ENCODE measurements around the gene HYAL2. TPM values are rescaled to one million over a fixed set of nuclear protein-coding genes. Genes with fewer than 3 reads are reported as not detected.

HYAL2 gene
- total and polyA plus RNA-seq, 2 of the 8 experiments (the other 6 are each of a cell fraction or from before 2014, with no cell fraction given): 51.9 to 176 TPM

DNA sequence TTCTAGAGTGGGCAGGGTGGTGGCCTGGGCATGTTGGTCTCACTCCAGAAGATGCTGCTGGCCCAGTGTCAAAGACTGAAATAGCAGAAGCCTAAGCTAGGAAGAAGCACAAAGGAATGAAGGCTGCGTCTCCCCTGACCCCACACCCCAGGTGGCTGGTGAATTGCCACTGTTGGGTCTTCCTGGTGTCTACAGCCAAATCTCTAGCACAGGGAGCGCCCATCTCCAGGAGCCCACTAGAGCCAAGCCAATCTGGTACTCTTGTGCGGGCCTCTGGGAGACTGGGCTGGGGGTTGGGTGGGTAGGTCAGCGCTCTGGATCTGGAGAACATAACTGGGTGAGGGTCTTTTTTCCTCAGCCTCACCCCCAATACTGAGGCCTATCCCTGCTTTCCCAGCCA lies 4.6 kb upstream of the HYAL2 start:
- H3K9ac ChIP-seq (replicated peaks in 1 of 4; ENCODE audit: extremely low read depth in 1 of 4, low read depth in 3 of 4, low read length in 3 of 4): peak overlapping the region in 1 of 4 experiments; percentile 72; a peak in 3 of 7 replicates
- peak overlapping the region; percentile 42; the same call in 1 of the 2 replicates for H4K8ac ChIP-seq (ENCODE audit: extremely low read depth, insufficient read depth, low read length)
- no peak overlapping the region for H3K18ac ChIP-seq (ENCODE audit: extremely low read depth, low read length)
- H3K4me3 ChIP-seq (ENCODE audit: extremely low read depth in 1 of 4, insufficient read depth in 2 of 4, low read depth in 3 of 4, low read length in 4 of 4): peak overlapping the region; percentile 52 to 97 (median 90)
- H3K4ac ChIP-seq (replicated peaks; ENCODE audit: insufficient read length, low read depth, low read length): no peak overlapping the region
- H2AK5ac ChIP-seq (ENCODE audit: low read depth, low read length): no peak overlapping the region
- no peak overlapping the region for H3K14ac ChIP-seq (ENCODE audit: insufficient read length)
- no peak for FAIRE-seq
- WGBS, 2 experiments (ENCODE audit: extremely low coverage in 1 of 2, insufficient coverage in 1 of 2, insufficient read length in 1 of 2, insufficient replicate concordance in 2 of 2, low coverage in 1 of 2, low lambda C conversion rate in 2 of 2, missing lambda C conversion rate in 1 of 2): 89% methylated on average over 4 of the region's 4 CpGs; no CpG with 5 or more reads in 1 of the 2 experiments
- peaks cover 0 to 27% (median 13%) of the 10 kb centered on the region in 4 experiments; a peak in 6 of 7 replicates for H3K4me1 ChIP-seq (replicated peaks in 1 of 4; ENCODE audit: control insufficient read depth in 3 of 4, insufficient read depth in 4 of 4, low read length in 3 of 4)
- H2BK15ac ChIP-seq (ENCODE audit: low read length): no peak overlapping the region
- H4K5ac ChIP-seq (ENCODE audit: insufficient read length, low read depth, low read length): no peak overlapping the region
- H3K9me3 ChIP-seq (ENCODE audit: insufficient read depth in 2 of 2, low read depth in 1 of 2, low read length in 1 of 2): no peaks in the 10 kb centered on the region
- no peak overlapping the region for H2AFZ ChIP-seq (ENCODE audit: low read length)
- H2BK12ac ChIP-seq (ENCODE audit: low read depth, low read length): no peak overlapping the region
- peaks cover 6 to 7% of the 10 kb centered on the region in 2 experiments for H4K20me1 ChIP-seq (replicated peaks in 1 of 2; ENCODE audit: control insufficient read depth in 1 of 2, insufficient read depth in 2 of 2, low read length in 2 of 2)
- no peak overlapping the region for H4K91ac ChIP-seq (replicated peaks; ENCODE audit: insufficient read length, low read length)
- peak overlapping the region; percentile 72 to 98 for H3K4me2 ChIP-seq (ENCODE audit: insufficient read depth in 1 of 2, low read depth in 2 of 2, low read length in 2 of 2)
- H2BK120ac ChIP-seq (replicated peaks; ENCODE audit: low read depth, low read length): no peak overlapping the region
- H2BK5ac ChIP-seq (ENCODE audit: low read depth, low read length): no peak overlapping the region
- TF ChIP-seq TBP (IDR thresholded peaks at IDR 0.05; ENCODE audit: low read depth, low read length) (no peak), CBX5 (IDR thresholded peaks at IDR 0.05; ENCODE audit: low read depth, low read length) (no peak), SAP30 (IDR thresholded peaks at IDR 0.05; ENCODE audit: insufficient read depth, insufficient replicate concordance, low read length) (no peak), GTF2F1 (IDR thresholded peaks at IDR 0.05; ENCODE audit: borderline replicate concordance, low read depth, low read length) (no peak), KDM1A (IDR thresholded peaks at IDR 0.05; ENCODE audit: borderline replicate concordance, low read length) (no peak), TAF1 (IDR thresholded peaks at IDR 0.05; ENCODE audit: low read depth, low read length) (no peak), JUND (IDR thresholded peaks at IDR 0.05; ENCODE audit: low read length) (no peak)
- TF ChIP-seq, protein P1, sequence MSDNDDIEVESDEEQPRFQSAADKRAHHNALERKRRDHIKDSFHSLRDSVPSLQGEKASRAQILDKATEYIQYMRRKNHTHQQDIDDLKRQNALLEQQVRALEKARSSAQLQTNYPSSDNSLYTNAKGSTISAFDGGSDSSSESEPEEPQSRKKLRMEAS (IDR thresholded peaks at IDR 0.05): no peak
- TF ChIP-seq, protein P2, sequence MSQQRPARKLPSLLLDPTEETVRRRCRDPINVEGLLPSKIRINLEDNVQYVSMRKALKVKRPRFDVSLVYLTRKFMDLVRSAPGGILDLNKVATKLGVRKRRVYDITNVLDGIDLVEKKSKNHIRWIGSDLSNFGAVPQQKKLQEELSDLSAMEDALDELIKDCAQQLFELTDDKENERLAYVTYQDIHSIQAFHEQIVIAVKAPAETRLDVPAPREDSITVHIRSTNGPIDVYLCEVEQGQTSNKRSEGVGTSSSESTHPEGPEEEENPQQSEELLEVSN (IDR thresholded peaks at IDR 0.05): no peak
- ChIA-PET CTCF (ENCODE audit: partially characterized antibody) (interaction anchor here (1.1 to 7.5 kb wide), 6 partner anchors 10 to 215 kb away, joined by 3 to 75 read pairs (median 4); partner anchors contain the start of genes HYAL3, LSMEM2 and NAA80), POLR2A (ENCODE audit: partially characterized antibody) (interaction anchor here (0.8 to 6.4 kb wide), 9 partner anchors 7 to 63 kb away, joined by 3 to 36 read pairs (median 15); partner anchors contain the start of genes HYAL1, HYAL2, IFRD2 and RASSF1)
- no peak overlapping the region for H3K56ac ChIP-seq (replicated peaks; ENCODE audit: insufficient read length, low read depth, low read length)
- H3K36me3 ChIP-seq (ENCODE audit: control insufficient read depth in 2 of 4, insufficient read depth in 4 of 4, low read length in 3 of 4): peaks cover 10 to 31% (median 22%) of the 10 kb centered on the region in 4 experiments; a peak in 7 of 8 replicates
- H3K27ac ChIP-seq (ENCODE audit: low read depth, low read length): no peak overlapping the region
- H3K27me3 ChIP-seq (replicated peaks in 1 of 4; ENCODE audit: control insufficient read depth in 3 of 4, extremely low read depth in 1 of 4, insufficient read depth in 3 of 4, low read length in 3 of 4): no peaks in the 10 kb centered on the region
- peaks cover 0 to 11% of the 10 kb centered on the region in 2 experiments; a peak in 2 of 4 replicates for H3K79me2 ChIP-seq (ENCODE audit: control insufficient read depth in 1 of 2, insufficient read depth in 2 of 2, low read length in 2 of 2)
- H2BK20ac ChIP-seq (ENCODE audit: low read length): no peak overlapping the region
- H3K23me2 ChIP-seq (ENCODE audit: low read depth, low read length): peaks cover 19% of the 10 kb centered on the region; the same call in 1 of the 2 replicates
- no peak for DNase-seq (ENCODE audit: low read depth in 1 of 2, low spot score in 2 of 2)
- H3K79me1 ChIP-seq (ENCODE audit: low read depth, low read length): peaks cover 5% of the 10 kb centered on the region; the same call in 1 of the 2 replicates
- H3K23ac ChIP-seq (ENCODE audit: insufficient read length): no peak overlapping the region
